Measurements from ENCODE around the gene CYBC1. TPM values are rescaled to one million over a fixed set of nuclear protein-coding genes. Genes with fewer than 3 reads are reported as not detected.
"Not testable (repeated sequence)": the region's sequence is repeated elsewhere in the genome, so short reads cannot be mapped to it uniquely, and the experiment has no call there.

CYBC1 gene
- total RNA-seq, 1 donor from 2014 or later = 84.9 TPM

- not testable (repeated sequence) for DNase-seq (ENCODE audit: low spot score)
Observed at GRCh38 chr17:82412081-82412480, 38.5 kb downstream of the CYBC1 start.

GRCh38 chr17:82411396-82412053 is 39.0 kb downstream of the CYBC1 start:
- DNase-seq (ENCODE audit: low spot score) = no peak

DNA sequence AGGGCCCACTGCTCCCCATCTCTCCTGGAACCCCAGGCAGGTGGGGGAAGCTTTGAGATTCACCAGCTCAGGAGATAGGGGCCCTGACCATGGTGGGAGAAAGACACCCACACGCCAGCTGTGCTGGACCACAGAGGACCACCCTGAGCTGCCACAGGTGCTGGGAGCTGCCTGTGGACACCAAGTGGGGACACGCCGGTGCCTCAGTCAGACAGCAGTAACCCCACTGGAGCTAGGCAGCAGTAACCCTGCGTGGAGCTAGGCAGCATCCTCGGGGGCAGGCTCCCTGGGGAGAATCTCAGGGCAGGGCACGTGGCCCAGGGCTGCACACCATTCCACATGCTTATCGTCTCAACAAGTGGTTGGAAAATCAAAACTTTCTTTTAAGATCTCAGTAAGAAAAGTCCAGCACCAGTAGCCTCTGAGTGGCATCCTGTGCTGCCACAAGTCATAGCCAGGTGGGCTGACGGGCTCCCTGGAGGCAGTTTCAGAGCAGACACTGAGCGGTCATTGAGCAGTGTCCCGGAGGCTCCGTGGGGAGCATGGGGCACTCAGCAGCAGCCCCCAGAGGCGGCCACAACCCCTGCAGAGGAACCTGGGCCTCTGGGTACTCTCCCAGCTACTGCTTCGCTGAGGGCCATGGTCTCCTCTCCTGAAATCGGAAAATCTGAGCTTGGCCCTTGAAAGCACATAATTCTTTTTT is 40.4 kb downstream of the CYBC1 start:
- DNase-seq (ENCODE audit: low spot score) = no peak

DNA sequence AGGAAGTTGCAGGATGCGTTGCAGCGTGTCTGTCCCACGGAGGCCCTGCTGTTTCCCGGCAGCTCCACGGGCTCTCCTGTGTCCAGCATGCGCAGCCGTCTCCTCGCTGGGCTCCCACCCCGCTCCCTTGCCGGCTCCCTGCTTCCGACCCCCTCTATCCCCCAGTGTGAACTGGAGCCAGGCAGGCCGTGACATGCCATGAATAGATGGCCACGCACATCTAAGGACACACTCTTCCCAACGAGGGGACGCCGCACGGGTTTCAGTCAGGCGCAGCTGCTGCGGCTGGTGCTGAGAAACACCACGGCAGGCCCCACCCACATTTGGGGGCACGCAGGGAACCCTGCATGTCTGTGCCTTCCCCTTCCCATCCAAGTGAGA is 41.6 kb downstream of the CYBC1 start:
- no peak for DNase-seq (ENCODE audit: low spot score)

DNA sequence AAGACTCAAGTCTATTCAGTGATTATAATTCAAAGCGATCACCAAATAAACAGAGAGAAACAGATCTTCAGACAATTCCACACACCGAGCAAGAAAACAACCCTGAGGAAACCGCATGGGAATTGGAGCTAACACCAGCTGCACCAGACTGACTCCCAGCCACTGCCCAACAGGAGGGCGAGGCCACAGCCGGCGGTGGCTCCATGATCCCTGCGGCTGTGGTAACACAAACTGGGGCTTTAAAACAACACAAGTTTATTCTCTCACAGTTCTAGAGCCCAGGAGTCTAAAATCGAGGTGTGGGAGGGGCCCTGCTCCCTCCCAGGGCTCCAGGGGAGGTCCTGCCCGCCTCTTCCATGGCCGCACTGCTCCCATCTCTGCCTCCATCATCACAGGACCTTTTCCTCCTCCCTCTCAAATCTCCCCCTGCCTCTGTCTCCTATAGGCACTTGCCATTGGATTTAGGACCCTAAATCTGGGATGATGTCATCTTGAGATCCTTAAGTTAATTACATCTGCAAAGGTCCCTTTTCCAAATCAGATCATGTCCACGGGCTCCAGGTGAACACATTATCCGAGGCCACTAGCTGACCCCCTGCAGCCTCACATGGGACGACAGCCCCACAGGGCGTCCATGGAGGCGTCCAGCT is 42.1 kb downstream of the CYBC1 start:
- DNase-seq (ENCODE audit: low spot score) = no peak

DNA sequence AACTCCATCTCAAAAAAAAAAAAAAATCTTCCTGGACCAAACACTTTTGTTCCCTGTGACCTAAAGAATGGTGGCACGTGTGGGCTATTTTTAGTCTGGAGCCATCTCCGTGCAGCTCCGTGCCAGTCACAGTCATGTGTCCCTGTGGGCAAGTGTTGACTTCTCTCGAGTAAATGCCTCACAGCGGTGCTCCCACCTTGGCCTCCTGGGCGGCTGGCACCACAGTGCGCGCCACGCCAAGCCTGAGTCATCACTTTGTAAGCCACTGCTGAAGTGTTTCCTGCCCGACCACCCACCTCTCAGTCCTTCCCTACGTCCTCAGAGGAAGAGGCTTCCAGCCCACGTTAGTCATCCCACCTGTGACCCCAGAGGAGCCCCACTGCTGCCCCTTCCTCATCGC is 43.3 kb downstream of the CYBC1 start:
- no peak for DNase-seq (ENCODE audit: low spot score)

GRCh38 chr17:82406131-82406671 is 44.4 kb downstream of the CYBC1 start:
- DNase-seq (ENCODE audit: low spot score) = no peak

DNA sequence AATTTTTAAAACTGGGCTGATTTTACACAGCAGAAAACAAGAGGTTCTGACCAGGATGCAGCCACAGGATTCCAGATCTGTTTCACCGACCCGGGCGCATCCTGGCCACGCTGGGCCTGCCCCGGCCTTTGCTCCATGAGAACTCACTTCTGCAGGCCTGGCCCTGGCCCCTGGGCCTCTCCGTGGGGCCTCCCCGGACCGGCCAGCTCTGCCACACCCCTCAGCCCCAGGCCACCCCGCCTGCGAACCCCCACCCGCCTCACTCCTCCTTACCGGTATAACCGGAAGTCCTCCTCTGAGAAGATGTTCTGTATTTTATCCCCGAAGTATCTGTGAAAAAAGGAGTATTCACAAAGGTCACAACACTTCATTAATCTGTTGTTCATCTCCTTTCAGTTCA is 45.5 kb downstream of the CYBC1 start:
- DNase-seq (ENCODE audit: low spot score) = no peak

DNA sequence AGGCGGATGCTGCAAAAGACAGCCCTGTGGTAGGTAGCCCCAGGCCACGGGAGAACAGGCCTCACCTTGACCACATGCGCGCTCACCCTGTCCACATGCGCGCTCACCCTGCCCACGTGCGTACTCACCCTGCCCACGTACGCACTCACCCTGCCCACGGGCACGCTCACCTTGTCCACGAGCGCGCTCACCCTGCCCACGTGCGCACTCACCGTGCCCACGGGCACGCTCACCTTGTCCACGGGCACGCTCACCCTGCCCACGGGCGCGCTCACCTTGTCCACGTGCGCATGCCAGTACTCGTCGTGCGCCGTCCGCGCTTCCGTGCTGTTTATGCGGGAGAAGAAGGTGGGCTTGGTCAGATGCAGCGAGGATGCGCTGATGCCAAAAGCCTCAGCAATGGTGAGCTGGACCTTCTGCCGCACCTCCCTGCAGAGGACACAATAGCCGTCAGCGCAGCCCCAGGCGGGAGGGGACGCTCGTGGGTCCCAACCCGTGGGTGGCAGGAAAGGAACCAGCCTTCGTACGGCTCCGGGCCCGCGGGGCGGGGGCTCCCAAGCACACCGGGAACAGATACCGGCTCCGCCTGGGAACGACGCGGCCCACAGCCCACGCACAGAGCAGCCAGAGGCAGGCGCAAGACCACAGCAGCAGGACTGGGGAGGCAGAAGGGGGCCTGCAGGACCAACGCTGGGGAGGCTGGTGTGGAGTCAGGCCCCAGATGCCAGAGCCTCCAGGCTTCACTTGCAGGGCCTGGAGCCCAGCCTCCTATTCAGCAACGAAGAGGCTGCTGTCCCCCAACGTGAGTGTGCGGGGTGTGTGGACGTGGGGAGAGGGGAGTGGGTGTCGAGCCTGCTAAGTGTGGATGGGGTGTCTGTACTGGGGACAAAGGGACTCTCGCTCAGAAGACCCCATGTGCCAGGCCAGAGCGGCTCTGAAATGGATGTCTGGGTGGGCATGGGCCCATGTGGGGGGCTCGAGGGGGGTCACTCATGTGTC is 46.6 kb downstream of the CYBC1 start:
- DNase-seq (ENCODE audit: low spot score) = no peak

GRCh38 chr17:82402865-82403264 is 47.7 kb downstream of the CYBC1 start:
- no peak for DNase-seq (ENCODE audit: low spot score)

- no peak for DNase-seq (ENCODE audit: low spot score)
Observed at GRCh38 chr17:82400830-82401229, 49.7 kb downstream of the CYBC1 start.

DNA sequence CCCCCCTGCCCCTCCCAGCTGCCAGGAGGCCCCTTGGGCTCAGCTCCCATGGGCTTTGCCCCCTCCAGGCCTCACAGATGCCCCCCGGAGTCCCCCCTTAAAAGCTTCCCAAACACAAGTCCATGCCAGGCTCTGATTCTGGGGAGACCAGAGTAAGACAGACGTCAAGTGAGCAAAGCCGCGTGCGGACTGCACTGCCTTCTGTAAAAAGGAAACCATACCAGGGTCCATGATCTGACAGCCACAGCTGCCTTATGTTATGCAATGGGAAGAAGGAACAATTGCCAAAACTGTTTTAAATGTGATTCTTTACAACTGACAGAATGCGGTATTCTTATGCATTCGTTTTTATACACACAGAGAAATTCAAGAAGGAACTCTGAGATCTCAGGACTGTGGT is 50.3 kb downstream of the CYBC1 start:
- no peak for DNase-seq (ENCODE audit: low spot score)

DNA sequence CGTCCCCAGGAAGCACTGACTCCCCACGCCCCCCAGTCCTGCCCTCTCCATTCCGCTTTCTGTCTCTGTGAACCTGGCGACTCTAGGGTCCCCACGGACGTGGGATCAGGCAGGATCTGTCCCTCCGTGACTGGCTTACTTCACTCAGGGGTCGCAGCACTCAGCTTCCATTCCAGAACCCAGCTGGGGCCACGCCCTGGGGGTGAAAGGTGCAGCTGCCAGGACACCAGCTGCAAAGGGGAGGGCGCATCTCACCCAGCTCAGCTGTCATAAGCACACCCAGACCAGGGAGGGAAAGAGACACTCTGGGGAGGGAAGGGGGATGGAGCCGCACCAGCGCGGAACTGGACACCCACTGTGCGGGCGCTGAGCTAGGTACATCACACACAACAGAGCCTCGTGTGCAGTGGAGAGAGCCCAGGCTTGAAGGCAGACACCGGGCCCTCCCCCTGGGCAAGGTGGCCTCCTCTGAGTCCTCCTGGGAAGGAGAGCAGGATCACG is 50.9 kb downstream of the CYBC1 start:
- DNase-seq (ENCODE audit: low spot score) = no peak

DNA sequence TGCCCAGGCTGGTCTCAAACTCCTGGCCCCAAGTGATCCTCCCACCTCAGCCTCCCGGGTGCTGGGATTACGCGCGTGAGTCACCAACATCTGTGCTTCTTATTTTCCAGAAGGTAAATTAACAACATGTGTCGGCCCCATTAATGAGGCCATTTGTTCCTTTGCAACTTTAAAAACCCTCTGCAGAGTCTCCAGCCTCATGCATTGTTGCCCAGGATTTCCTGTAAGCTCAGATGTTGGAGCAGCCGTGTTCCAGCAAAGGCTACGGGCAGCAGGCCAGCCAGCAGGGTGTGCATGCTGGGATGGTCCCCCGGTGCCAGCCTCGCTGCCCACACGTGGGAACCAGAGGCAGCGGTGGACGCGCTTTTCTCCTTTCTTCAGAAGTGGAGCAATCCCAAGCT is 51.5 kb downstream of the CYBC1 start:
- DNase-seq (ENCODE audit: low spot score) = no peak

- no peak for DNase-seq (ENCODE audit: low spot score)
Observed at GRCh38 chr17:82397449-82398335, 52.9 kb downstream of the CYBC1 start.

- DNase-seq (ENCODE audit: low spot score) = no peak
Observed at GRCh38 chr17:82396601-82397435, 53.7 kb downstream of the CYBC1 start.

- DNase-seq (ENCODE audit: low spot score) = no peak
Observed at GRCh38 chr17:82394278-82394677, 56.3 kb downstream of the CYBC1 start.

GRCh38 chr17:82392941-82393340 is 57.6 kb downstream of the CYBC1 start:
- no peak for DNase-seq (ENCODE audit: low spot score)

Measured in mesenteric fat pad (tissue), 1 donor.